Measurements from ENCODE around the gene UXS1. TPM values are rescaled to one million over a fixed set of nuclear protein-coding genes. Genes with fewer than 3 reads are reported as not detected.

UXS1 gene
- total RNA-seq, 4 donors from 2014 or later = 31.0 to 42.4 (median 36.8) TPM

GRCh38 chr2:106167067-106167466 lies 27.0 kb downstream of the UXS1 start:
- H3K27ac ChIP-seq (replicated peaks in 1 of 4) = no peak overlapping the region
- H3K4me3 ChIP-seq = no peak overlapping the region
- H3K9me3 ChIP-seq = no peaks in the 10 kb centered on the region
- TF ChIP-seq POLR2AphosphoS5 (IDR thresholded peaks at IDR 0.05) (no peak), CTCF (IDR thresholded peaks at IDR 0.05) (no peak), EP300 (IDR thresholded peaks at IDR 0.05) (no peak), POLR2A (IDR thresholded peaks at IDR 0.05; ENCODE audit: low read depth) (no peak)
- intact Hi-C loops (cut with DNase I) = no loop called here
- H3K36me3 ChIP-seq = no peaks in the 10 kb centered on the region
- DNase-seq (ENCODE audit: extremely low spot score) = no peak
- H3K4me1 ChIP-seq = no peaks in the 10 kb centered on the region
- WGBS = 94% methylated on average over 5 of the region's 5 CpGs
- no peaks in the 10 kb centered on the region for H3K27me3 ChIP-seq

GRCh38 chr2:106165561-106165960 lies 28.5 kb downstream of the UXS1 start:
- WGBS = 73% methylated on average over 6 of the region's 6 CpGs
- Histone ChIP-seq H3K36me3 (peaks cover 0 to 6% (median 0%) of the 10 kb centered on the region in 4 donors), H3K4me1 (peaks cover 0 to 10% (median 3%) of the 10 kb centered on the region in 4 donors), H3K4me3 (no peak overlapping the region), H3K9me3 (no peaks in the 10 kb centered on the region), H3K27me3 (no peaks in the 10 kb centered on the region), H3K27ac (replicated peaks in 1 of 4) (no peak overlapping the region)
- TF ChIP-seq POLR2A (IDR thresholded peaks at IDR 0.05; ENCODE audit: low read depth) (no peak), EP300 (IDR thresholded peaks at IDR 0.05) (no peak), POLR2AphosphoS5 (IDR thresholded peaks at IDR 0.05) (no peak), CTCF (IDR thresholded peaks at IDR 0.05) (no peak)
- intact Hi-C loops (cut with DNase I) = no loop called here
- DNase-seq (ENCODE audit: extremely low spot score) = no peak

- TF ChIP-seq EP300 (IDR thresholded peaks at IDR 0.05) (no peak), POLR2A (IDR thresholded peaks at IDR 0.05; ENCODE audit: low read depth) (no peak), POLR2AphosphoS5 (IDR thresholded peaks at IDR 0.05) (no peak), CTCF (IDR thresholded peaks at IDR 0.05) (no peak)
- no peaks in the 10 kb centered on the region for H3K27me3 ChIP-seq
- DNase-seq (ENCODE audit: extremely low spot score) = no peak
- H3K4me3 ChIP-seq = no peak overlapping the region
- 88% methylated on average over 3 of the region's 3 CpGs for WGBS
- intact Hi-C loops (cut with DNase I) = no loop called here
- no peaks in the 10 kb centered on the region for H3K9me3 ChIP-seq
- H3K4me1 ChIP-seq = peaks cover 0 to 10% (median 3%) of the 10 kb centered on the region in 4 donors
- no peak overlapping the region for H3K27ac ChIP-seq (replicated peaks in 1 of 4)
- H3K36me3 ChIP-seq = peaks cover 0 to 11% (median 1%) of the 10 kb centered on the region in 4 donors
These were observed 29.1 kb downstream of the UXS1 start for GRCh38 chr2:106165029-106165428.

- Histone ChIP-seq H3K27me3 (no peaks in the 10 kb centered on the region), H3K36me3 (peaks cover 0 to 21% (median 9%) of the 10 kb centered on the region in 4 donors), H3K27ac (replicated peaks in 1 of 4) (no peak overlapping the region), H3K4me3 (no peak overlapping the region), H3K4me1 (peaks cover 0 to 10% (median 3%) of the 10 kb centered on the region in 4 donors), H3K9me3 (no peaks in the 10 kb centered on the region)
- 65% methylated on average over 6 of the region's 6 CpGs for WGBS
- intact Hi-C loops (cut with DNase I) = no loop called here
- no peak for TF ChIP-seq POLR2A (IDR thresholded peaks at IDR 0.05; ENCODE audit: low read depth)
- TF ChIP-seq EP300 (IDR thresholded peaks at IDR 0.05) = no peak
- TF ChIP-seq POLR2AphosphoS5 (IDR thresholded peaks at IDR 0.05) = no peak
- no peak for TF ChIP-seq CTCF (IDR thresholded peaks at IDR 0.05)
- no peak for DNase-seq (ENCODE audit: extremely low spot score)
These were observed 30.1 kb downstream of the UXS1 start for GRCh38 chr2:106163948-106164545.
